Type B pancreatic cell (in vitro differentiated cells): Measurements from ENCODE around the gene TM6SF1. TPM values are rescaled to one million over a fixed set of nuclear protein-coding genes. Genes with fewer than 3 reads are reported as not detected.

Experiments used
- DNase-seq: peaks from one replicate; pipeline ENCODE4 v3.0.0; 2021; ENCODE audit warnings: mixed read lengths; ENCODE audit not compliant: unreplicated experiment; ENCODE audit errors: extremely low spot score
- H3K27ac Mint-ChIP-seq: 2 replicates; pipeline ENCODE4 v1.8.0; 2021; ENCODE audit warnings: mild to moderate bottlenecking, mixed read lengths
- H3K27me3 Mint-ChIP-seq: 2 replicates; pipeline ENCODE4 v1.8.0; 2021; ENCODE audit warnings: mixed read lengths
- H3K36me3 Mint-ChIP-seq: 2 replicates; pipeline ENCODE4 v1.8.0; 2021; ENCODE audit warnings: mixed read lengths
- H3K4me1 Mint-ChIP-seq: one replicate; pipeline ENCODE4 v1.8.0; 2021; ENCODE audit warnings: mixed read lengths; ENCODE audit not compliant: unreplicated experiment
- H3K4me3 Mint-ChIP-seq: 2 replicates; pipeline ENCODE4 v1.8.0; 2021; ENCODE audit warnings: mild to moderate bottlenecking, mixed read lengths
- H3K9me3 Mint-ChIP-seq: 2 replicates; pipeline ENCODE4 v1.8.0; 2021; ENCODE audit warnings: mixed read lengths
- microRNA-seq: library from miRNA; unstranded; fragments of <30 nt; microRNA quantifications from one replicate; pipeline ENCODE4, GENCODE V29; 2020
- total RNA-seq: library from RNA; stranded (reverse); gene quantifications from 2 replicates; pipeline ENCODE4 v1.2.1, GENCODE V29; 2021; ENCODE audit warnings: low replicate concordance
- TF ChIP-seq, protein P1 (sequence below): fragments of 200-600 bp; sonication (generic); conservative IDR thresholded peaks from 2 replicates; pipeline ENCODE4 v1.5.0; 2021; ENCODE audit warnings: antibody characterized with exemption, mild to moderate bottlenecking

TM6SF1 gene
- total RNA-seq, 1 donor from 2014 or later, result 0.14 TPM

DNA sequence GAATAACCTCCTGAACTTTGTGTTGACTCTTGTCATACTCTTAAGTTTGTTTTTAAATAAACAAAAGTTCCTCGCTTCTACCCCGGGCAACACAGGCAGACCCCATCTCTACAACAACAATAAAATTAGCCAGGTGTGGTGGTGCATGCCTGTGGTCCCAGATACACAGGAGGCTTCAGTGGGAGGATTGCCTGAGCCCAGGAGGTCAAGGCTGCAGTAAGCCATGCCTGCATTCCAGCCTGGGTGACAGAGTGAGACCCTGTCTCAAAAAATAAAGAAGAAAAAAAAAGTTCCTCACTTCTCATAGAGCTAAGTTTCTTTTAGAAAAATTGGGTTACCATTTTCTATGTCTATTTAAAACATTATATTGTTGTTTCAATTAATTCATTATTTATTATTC lies 70.9 kb downstream of the TM6SF1 start:
- H3K36me3 Mint-ChIP-seq, result peaks cover 29% of the 10 kb centered on the region
- TF ChIP-seq, protein P1, sequence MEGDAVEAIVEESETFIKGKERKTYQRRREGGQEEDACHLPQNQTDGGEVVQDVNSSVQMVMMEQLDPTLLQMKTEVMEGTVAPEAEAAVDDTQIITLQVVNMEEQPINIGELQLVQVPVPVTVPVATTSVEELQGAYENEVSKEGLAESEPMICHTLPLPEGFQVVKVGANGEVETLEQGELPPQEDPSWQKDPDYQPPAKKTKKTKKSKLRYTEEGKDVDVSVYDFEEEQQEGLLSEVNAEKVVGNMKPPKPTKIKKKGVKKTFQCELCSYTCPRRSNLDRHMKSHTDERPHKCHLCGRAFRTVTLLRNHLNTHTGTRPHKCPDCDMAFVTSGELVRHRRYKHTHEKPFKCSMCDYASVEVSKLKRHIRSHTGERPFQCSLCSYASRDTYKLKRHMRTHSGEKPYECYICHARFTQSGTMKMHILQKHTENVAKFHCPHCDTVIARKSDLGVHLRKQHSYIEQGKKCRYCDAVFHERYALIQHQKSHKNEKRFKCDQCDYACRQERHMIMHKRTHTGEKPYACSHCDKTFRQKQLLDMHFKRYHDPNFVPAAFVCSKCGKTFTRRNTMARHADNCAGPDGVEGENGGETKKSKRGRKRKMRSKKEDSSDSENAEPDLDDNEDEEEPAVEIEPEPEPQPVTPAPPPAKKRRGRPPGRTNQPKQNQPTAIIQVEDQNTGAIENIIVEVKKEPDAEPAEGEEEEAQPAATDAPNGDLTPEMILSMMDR, result no peak

DNA sequence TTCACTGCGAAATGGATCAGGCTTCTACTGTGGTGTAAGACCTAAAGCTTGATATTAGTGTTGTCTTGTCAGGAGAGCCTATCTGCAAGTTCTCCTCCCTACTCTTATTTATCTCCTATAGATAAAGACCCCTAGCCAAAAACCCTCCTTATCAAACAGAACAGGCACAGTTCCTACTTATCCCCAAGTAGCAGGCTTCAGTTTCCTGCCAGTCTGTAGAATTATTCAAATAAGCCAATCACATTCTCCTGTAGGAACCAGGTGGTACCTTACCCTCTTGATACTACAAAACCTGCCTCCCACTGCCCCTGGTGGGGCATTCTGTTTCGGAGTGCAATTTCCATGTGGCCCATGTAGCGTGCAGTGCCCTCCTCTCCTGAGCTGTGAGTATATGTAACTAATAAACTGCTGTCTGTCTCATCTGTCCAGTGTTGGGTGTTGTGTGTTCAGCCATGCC lies 71.5 kb downstream of the TM6SF1 start:
- Mint-ChIP-seq H3K27me3 (no peaks in the 10 kb centered on the region), H3K4me1 (peaks cover 6% of the 10 kb centered on the region), H3K9me3 (no peaks in the 10 kb centered on the region), H3K36me3 (peaks cover 29% of the 10 kb centered on the region), H3K4me3 (no peak overlapping the region), H3K27ac (no peak overlapping the region)
- TF ChIP-seq, protein P1, result no peak
- no peak for DNase-seq

More for the DNA sequence above, 70.9 kb downstream of the TM6SF1 start:
- DNase-seq, result no peak
- Mint-ChIP-seq H3K27me3 (no peaks in the 10 kb centered on the region), H3K27ac (no peak overlapping the region), H3K4me1 (peaks cover 6% of the 10 kb centered on the region), H3K4me3 (no peak overlapping the region), H3K9me3 (no peaks in the 10 kb centered on the region)

DNA sequence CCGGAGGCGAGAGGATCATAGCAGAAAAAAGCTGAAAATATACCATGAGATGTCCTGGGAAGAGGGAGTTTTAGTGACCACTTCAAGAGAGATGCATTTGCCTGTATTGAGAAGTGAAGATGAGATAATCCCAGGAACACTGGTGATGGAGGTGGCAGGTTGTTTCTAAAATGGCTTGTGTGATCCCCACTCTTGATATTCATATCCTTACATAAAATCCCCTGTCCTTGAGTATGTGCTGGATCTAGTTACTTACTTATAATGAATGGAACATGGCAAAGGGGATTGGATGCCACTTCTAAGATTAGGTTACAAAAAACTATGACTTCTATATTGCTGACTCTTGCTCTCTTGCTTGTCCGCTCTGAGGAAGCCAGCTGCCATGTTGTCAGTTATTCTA lies 78.1 kb downstream of the TM6SF1 start:
- TF ChIP-seq, protein P1, result no peak
- no peak overlapping the region for H3K4me3 Mint-ChIP-seq
- peaks cover 35% of the 10 kb centered on the region for H3K36me3 Mint-ChIP-seq
- no peaks in the 10 kb centered on the region for H3K9me3 Mint-ChIP-seq
- H3K27me3 Mint-ChIP-seq, result no peaks in the 10 kb centered on the region
- no peak overlapping the region for H3K27ac Mint-ChIP-seq
- DNase-seq, result no peak
- no peaks in the 10 kb centered on the region for H3K4me1 Mint-ChIP-seq

Small RNA genes within 50 kb of the gene (microRNA-seq; reads per million reads assigned to microRNA genes)
- gene MIR4515, result not detected

Other genes with a start within 250 kb of the TM6SF1 start
- gene HOMER2, start 154.9 kb upstream of the TM6SF1 start, total RNA-seq, result 18.8 and 23.4 TPM in 2 replicates
- gene RAMAC, start 121.4 kb upstream of the TM6SF1 start, total RNA-seq, result 31.1 and 46.1 TPM in 2 replicates
- 20.8 and 26.8 TPM in 2 replicates for gene C15orf40, start 96.0 kb upstream of the TM6SF1 start, total RNA-seq
- gene BTBD1, start 40.4 kb upstream of the TM6SF1 start, total RNA-seq, result 40.5 and 40.7 TPM in 2 replicates
- 55.9 and 78.8 TPM in 2 replicates for gene HDGFL3, start 100.2 kb downstream of the TM6SF1 start, total RNA-seq
- 2.4 and 7.0 TPM in 2 replicates for gene BNC1, start 177.0 kb downstream of the TM6SF1 start, total RNA-seq